GM12892 (cell line): ENCODE results near the gene MUC5AC.

ENCODE experiments used
- DNase-seq: peaks from one replicate; pipeline ENCODE4 v3.0.0; 2011; ENCODE audit not compliant: insufficient read length
- FAIRE-seq: peaks from 2 replicates; lab custom pipeline; 2011; peaks lifted over from hg19 to GRCh38; lab: Jason Lieb, UNC
- POLR2A ChIP-seq: IDR thresholded peaks from 2 replicates; pipeline ENCODE4 v1.6.1; 2011; ENCODE audit warnings: low read depth, low read length, control low read depth
- POLR2AphosphoS5 ChIP-seq: IDR thresholded peaks from 2 replicates; pipeline ENCODE4 v1.6.1; 2011; ENCODE audit warnings: low read depth, low read length, control low read depth
- TAF1 ChIP-seq: IDR thresholded peaks from 2 replicates; pipeline ENCODE4 v1.6.1; 2011; ENCODE audit warnings: low read depth, mild to moderate bottlenecking, control low read depth, low read length, borderline replicate concordance

MUC5AC gene

GRCh38 chr11:1174441-1175370, 17.0 kb downstream of the MUC5AC start:
- no peak for DNase-seq
- TF ChIP-seq POLR2A: no peak
- no peak for TF ChIP-seq TAF1
- no peak for FAIRE-seq

GRCh38 chr11:1175461-1176223, 17.9 kb downstream of the MUC5AC start:
- DNase-seq (no peak), FAIRE-seq (no peak)
- TF ChIP-seq POLR2A (no peak), TAF1 (no peak), POLR2AphosphoS5 (no peak)

- TF ChIP-seq POLR2AphosphoS5 (no peak), POLR2A (no peak), TAF1 (no peak)
- FAIRE-seq: no peak
- no peak for DNase-seq
Measured at GRCh38 chr11:1176224-1177019, 18.7 kb downstream of the MUC5AC start.

- no peak for TF ChIP-seq POLR2A
- TF ChIP-seq POLR2AphosphoS5: no peak
- FAIRE-seq (no peak), DNase-seq (no peak)
Measured at GRCh38 chr11:1177020-1177770, 19.4 kb downstream of the MUC5AC start.

- FAIRE-seq: no peak
- TF ChIP-seq TAF1 (no peak), POLR2A (no peak), POLR2AphosphoS5 (no peak)
- no peak for DNase-seq
Measured at GRCh38 chr11:1177771-1178090, 20.0 kb downstream of the MUC5AC start.

DNA sequence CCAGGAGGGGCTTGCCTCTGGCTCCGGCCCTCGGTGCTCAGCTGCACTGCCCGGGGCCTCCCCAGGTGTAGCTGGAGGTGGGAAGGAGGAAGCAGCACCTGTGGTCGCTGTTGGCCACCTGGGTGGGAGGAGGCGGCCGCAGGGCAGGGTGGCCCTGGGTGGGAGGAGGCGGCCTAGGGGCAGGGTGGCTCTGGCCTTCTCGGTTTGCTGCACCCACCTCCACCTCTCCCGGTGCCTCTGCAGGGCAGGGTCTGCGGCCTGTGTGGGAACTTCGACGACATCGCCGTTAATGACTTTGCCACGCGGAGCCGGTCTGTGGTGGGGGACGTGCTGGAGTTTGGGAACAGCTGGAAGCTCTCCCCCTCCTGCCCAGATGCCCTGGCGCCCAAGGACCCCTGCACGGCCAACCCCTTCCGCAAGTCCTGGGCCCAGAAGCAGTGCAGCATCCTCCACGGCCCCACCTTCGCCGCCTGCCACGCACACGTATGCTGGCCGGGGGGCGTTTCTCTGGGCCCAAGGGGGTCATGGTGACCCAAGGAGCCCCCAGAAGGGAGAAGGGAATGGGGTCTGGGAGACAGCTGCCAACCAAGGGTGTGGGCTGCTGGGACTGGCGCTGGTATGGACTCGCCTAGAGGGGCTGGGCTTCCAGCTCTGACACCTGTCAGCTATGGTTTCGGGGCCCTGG, 20.6 kb downstream of the MUC5AC start:
- FAIRE-seq (no peak), DNase-seq (no peak)
- TF ChIP-seq POLR2A: no peak
- no peak for TF ChIP-seq TAF1
- TF ChIP-seq POLR2AphosphoS5: no peak

DNA sequence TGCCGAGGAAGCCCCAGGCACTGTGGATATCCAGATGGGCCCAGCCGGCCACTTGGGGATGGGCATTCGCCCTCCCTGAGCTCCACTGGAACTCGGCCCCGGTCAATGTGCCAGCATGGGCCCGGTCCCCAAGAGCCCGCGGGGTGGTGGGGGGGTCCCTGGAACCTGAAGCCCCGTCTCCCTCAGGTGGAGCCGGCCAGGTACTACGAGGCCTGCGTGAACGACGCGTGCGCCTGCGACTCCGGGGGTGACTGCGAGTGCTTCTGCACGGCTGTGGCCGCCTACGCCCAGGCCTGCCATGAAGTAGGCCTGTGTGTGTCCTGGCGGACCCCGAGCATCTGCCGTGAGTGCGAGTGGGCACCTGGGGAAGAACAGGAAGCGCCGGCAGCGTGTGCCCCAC, 21.2 kb downstream of the MUC5AC start:
- DNase-seq: no peak
- TF ChIP-seq POLR2A (no peak), POLR2AphosphoS5 (no peak), TAF1 (no peak)
- no peak for FAIRE-seq

DNA sequence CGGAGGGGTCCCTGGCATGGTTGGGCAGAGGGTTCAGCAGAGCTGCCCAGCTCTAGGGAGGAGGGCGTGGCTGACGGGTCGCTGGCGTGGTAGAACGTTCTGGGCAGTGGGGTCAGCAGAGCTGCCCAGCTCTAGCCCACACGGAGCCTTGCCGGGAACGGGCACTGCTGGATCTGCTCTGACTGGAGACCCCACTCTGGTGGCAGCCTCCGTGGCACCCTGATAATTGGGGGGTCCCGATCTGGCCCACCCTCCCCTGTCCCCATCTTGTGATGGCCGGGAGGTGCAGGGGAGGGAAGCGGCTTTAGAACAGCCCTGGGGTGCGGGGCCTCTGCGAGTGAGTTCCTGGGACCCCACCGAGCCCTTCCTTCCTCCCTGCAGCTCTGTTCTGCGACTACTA, 21.9 kb downstream of the MUC5AC start:
- FAIRE-seq (no peak), DNase-seq (no peak)
- TF ChIP-seq POLR2A: no peak
- no peak for TF ChIP-seq TAF1
- no peak for TF ChIP-seq POLR2AphosphoS5

DNA sequence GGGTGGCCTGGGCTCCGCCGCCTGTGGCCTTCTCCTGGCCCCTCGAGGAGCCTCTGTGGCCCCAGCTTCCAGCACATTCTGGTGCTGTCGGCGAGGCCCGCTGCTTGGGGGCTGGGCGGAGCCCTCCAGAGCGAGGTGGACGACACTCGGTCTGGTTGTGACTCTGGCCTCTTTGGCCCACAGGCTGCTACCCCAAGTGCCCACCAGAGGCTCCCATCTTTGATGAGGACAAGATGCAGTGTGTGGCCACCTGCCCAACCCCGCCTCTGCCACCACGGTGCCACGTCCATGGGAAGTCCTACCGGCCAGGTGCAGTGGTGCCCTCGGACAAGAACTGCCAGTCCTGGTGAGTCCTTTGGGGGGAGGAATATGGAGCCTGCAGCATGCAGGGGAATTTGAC, 22.4 kb downstream of the MUC5AC start:
- no peak for FAIRE-seq
- no peak for DNase-seq
- no peak for TF ChIP-seq POLR2A
- no peak for TF ChIP-seq TAF1
- TF ChIP-seq POLR2AphosphoS5: no peak

- TF ChIP-seq POLR2AphosphoS5: no peak
- TF ChIP-seq TAF1: no peak
- TF ChIP-seq POLR2A: no peak
- DNase-seq (no peak), FAIRE-seq (no peak)
Measured at GRCh38 chr11:1180947-1181391, 23.2 kb downstream of the MUC5AC start.

DNA sequence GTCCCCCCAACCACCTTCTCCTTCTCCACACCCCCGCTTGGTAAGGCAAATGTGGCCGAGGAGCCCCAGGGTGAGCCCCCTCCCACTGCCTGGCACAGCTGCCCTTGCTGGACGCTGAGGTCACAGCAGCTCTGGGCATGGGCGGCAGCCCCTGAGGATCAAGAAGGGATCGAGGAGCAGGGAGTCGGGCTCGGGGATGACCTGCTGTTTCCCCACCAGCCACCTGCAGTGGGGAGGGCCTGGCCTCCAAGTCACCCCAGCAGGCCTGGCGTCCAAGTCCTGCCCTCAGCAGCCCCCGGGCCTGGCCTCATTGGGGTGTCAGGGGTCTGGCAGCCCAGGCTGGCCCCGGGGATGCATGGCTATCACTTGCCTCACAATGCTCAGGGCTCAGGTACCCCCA, 23.7 kb downstream of the MUC5AC start:
- FAIRE-seq: no peak
- DNase-seq: no peak
- TF ChIP-seq POLR2A (no peak), TAF1 (no peak), POLR2AphosphoS5 (no peak)
